GM21723 (cell line): ENCODE results near the gene PSAP.

Experiments used
- ATAC-seq: cut with Tn5 transposase; IDR thresholded peaks from one replicate; pipeline ENCODE4 v1.9.1; 2021; ENCODE audit warnings: mild to moderate bottlenecking, moderate library complexity; ENCODE audit not compliant: unreplicated experiment

Gene PSAP

GRCh38 chr10:71829896-71830295 lies 21.2 kb downstream of the PSAP start:
- ATAC-seq: no peak

- no peak for ATAC-seq
Measured at GRCh38 chr10:71829171-71829570, 21.9 kb downstream of the PSAP start.

- no peak for ATAC-seq
Measured at GRCh38 chr10:71828702-71829101, 22.3 kb downstream of the PSAP start.

GRCh38 chr10:71827852-71828251 lies 23.2 kb downstream of the PSAP start:
- no peak for ATAC-seq

- ATAC-seq: no peak
Measured at GRCh38 chr10:71825217-71825616, 25.8 kb downstream of the PSAP start.

- ATAC-seq: no peak
Measured at GRCh38 chr10:71824333-71824732, 26.7 kb downstream of the PSAP start.

- ATAC-seq: no peak
Measured at GRCh38 chr10:71823356-71823755, 27.7 kb downstream of the PSAP start.

GRCh38 chr10:71821909-71822763 lies 28.9 kb downstream of the PSAP start:
- ATAC-seq: no peak

- no peak for ATAC-seq
Measured at GRCh38 chr10:71820966-71821365, 30.1 kb downstream of the PSAP start.

- no peak for ATAC-seq
Measured at GRCh38 chr10:71819985-71820384, 31.1 kb downstream of the PSAP start.

GRCh38 chr10:71819441-71819861 lies 31.6 kb downstream of the PSAP start:
- ATAC-seq: no peak

- no peak for ATAC-seq
Measured at GRCh38 chr10:71818674-71819260, 32.3 kb downstream of the PSAP start.

GRCh38 chr10:71817831-71818655 lies 33.0 kb downstream of the PSAP start:
- no peak for ATAC-seq

GRCh38 chr10:71816936-71817618 lies 34.0 kb downstream of the PSAP start:
- no peak for ATAC-seq

- no peak for ATAC-seq
Measured at GRCh38 chr10:71816421-71816851, 34.6 kb downstream of the PSAP start.

GRCh38 chr10:71815515-71816130 lies 35.4 kb downstream of the PSAP start:
- no peak for ATAC-seq

GRCh38 chr10:71814922-71815411 lies 36.1 kb downstream of the PSAP start:
- no peak for ATAC-seq

- ATAC-seq: no peak
Measured at GRCh38 chr10:71812913-71813590, 38.0 kb downstream of the PSAP start.

GRCh38 chr10:71812016-71812912 lies 38.8 kb downstream of the PSAP start:
- ATAC-seq: peak; percentile 72
